GM10266 (cell line): ENCODE data around the gene FDX1.

ENCODE experiments used
- DNase-seq: peaks from one replicate; pipeline ENCODE4 v3.0.0; 2012; ENCODE audit errors: extremely low spot score
- TF ChIP-seq, protein P1 (sequence below): IDR thresholded peaks from 2 replicates; pipeline ENCODE4 v1.5.1; 2012; ENCODE audit warnings: mild to moderate bottlenecking, low read depth; ENCODE audit not compliant: control insufficient read depth, insufficient read depth; ENCODE audit errors: missing control alignments

Gene FDX1

DNA sequence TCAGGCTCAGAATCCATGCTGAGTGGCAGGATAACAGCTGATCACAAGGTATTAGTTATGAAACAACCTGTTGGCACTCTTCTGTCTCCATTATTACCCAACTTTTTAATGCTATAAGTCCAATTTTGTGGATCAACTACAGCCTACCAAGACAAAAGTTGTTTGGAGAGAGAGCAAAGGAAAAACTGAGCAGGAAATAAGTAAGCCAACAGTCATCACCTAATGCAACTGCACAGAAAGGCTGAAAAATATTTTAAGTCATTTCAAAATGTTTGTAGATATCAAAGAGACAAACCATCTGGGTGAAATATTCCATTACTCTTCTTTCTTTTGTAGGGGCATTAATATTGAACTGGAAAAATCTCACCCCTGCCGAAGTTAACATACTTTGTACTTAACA lies 41.6 kb downstream of the FDX1 start:
- TF ChIP-seq, protein P1, sequence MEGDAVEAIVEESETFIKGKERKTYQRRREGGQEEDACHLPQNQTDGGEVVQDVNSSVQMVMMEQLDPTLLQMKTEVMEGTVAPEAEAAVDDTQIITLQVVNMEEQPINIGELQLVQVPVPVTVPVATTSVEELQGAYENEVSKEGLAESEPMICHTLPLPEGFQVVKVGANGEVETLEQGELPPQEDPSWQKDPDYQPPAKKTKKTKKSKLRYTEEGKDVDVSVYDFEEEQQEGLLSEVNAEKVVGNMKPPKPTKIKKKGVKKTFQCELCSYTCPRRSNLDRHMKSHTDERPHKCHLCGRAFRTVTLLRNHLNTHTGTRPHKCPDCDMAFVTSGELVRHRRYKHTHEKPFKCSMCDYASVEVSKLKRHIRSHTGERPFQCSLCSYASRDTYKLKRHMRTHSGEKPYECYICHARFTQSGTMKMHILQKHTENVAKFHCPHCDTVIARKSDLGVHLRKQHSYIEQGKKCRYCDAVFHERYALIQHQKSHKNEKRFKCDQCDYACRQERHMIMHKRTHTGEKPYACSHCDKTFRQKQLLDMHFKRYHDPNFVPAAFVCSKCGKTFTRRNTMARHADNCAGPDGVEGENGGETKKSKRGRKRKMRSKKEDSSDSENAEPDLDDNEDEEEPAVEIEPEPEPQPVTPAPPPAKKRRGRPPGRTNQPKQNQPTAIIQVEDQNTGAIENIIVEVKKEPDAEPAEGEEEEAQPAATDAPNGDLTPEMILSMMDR: no peak
- no peak for DNase-seq

DNA sequence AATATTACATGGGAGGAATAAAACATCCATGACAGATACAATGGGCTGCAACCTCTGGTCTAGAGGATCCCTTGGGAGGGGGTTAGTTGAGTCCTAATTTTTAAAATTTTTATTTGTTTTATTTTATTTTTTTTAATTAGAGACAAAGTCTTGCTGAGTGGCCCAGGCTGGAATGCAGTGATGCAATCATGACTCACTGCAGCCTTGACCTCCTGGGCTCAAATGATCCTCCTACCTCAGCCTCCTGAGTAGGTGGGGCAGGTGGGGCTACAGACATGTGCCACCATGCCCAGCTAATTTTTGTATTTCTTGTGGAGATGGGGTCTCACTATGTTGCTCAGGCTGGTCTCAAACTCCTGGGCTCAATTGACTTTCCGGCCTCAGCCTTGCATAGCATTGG lies 43.1 kb downstream of the FDX1 start:
- TF ChIP-seq, protein P1: no peak
- DNase-seq: no peak

DNA sequence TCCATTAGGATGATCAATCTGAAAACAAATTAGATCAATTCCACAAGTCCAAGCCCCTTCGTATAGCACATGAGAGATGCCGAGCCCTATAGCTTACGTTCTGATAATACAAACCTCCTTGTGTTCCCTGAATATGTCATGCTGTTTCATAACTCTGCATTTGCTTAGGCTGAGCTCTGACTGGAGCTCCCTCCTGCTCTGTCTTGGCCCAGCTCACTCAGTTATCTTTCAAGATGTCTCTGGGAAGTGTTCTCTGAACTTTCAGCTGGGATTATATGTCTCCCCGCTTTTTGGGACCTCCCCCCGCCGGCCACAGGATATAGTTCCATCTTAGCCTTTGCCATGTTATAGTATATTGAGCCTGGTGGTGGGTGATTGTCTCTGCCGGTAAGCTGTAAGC lies 44.0 kb downstream of the FDX1 start:
- TF ChIP-seq, protein P1: no peak
- DNase-seq: no peak

DNA sequence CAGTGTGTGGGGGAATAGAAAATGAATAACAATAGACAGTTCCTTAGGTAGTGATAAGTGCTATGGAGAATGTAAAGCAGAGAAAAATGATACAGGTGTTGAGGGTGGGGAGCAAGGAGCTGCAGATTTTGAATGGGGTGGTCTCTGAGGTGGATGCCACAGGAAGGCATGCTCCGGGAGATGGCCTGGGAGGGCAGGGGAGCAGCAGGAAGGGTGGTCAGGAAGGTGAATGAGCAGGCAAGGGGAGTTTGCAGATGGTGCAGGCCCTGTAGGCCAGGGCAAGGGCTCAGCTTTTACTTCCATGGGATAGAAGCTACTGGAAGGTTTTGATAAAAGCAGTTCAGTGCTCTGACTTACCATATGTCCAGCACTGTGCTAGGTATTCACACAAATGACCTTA lies 44.8 kb downstream of the FDX1 start:
- no peak for DNase-seq
- TF ChIP-seq, protein P1: no peak

DNA sequence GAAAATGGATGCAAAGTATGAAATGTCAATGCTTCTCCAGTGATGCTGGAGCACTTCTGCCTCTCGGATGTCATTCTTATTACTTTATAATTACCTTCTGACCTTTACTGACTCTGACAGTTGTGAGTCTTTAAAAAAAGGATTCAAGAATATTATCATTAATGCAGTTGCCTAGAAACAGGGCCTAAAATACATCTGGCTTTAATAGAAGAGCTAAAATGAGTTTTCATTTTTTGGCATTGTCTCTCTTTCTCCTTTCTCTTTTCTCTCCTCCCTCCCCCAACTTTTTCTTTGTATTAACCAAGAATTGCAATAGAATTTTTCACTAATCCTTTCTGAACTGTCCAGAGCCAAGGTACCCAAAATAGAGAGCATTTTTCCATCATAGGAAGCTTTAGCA lies 45.9 kb downstream of the FDX1 start:
- TF ChIP-seq, protein P1: no peak
- DNase-seq: no peak

DNA sequence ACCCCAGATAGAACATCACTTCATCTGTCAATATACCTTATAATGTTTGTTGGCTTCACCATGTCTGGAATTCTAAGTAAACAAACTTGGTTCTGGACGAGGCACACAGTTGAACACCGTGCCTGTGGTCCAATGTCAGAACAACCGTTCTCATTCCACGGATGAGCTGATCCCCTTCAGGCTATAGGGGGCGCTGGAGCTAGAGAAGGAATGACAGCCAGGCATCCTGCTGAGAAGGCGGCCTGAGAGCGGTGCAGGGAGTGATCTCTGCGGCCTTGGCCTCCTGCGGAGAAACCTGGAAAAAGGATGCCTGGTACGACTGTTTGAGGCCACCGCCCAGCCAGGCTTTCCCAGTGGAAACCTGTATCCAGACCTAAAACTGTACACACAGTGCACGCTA lies 48.7 kb downstream of the FDX1 start:
- TF ChIP-seq, protein P1: no peak
- DNase-seq: no peak

DNA sequence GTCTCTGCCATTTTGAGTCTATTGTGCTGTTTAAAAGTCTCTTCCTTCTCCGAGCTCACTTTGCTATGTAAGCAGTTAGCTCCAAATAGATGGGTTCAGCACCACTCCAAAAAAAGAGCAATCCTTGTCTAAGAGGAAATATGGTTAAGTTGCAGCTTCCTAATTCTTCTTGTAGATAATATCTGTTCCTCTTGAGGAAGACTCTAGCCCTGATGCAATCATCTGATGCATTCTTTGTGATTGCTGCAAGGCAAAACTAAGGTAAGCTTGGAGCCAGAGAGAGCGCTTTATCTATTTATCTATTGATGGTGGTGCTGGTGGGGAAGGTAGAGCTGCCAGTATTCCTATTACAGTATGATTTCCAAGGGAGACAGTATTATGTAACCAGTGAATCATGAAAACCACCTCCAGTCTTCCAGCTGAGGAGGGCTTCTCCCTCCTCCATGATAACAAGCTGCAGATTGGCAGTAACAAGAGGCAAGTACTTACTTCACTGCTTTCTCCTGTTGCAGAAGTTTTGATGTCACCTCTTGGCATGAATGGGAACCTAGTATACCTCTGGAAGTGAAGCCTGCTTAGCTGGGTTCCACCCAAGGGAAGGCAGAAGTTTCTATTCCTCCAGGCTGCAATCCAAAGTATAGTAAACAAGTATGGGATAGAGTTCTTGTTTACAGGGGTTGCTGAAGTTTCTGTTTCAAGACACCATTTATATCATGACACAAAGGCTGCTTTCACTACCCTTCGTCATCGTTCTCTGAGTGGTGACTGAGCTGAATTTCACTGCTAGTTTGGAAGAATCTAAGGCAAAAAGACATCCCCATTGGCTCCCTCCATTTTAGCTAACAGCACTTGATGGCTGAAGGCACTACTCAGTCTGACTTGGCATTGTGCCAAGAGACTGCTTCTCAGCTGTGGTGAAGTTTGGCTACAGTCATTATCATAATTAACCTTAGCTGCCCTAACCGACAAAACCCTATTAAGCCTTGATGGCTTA lies 49.7 kb downstream of the FDX1 start:
- DNase-seq: no peak
- TF ChIP-seq, protein P1: no peak
